GM21390 (cell line): ENCODE data around the gene NTSR1.

Experiments
- ATAC-seq: cut with Tn5 transposase; IDR thresholded peaks from one replicate; pipeline ENCODE4 v1.9.1; 2021; ENCODE audit not compliant: unreplicated experiment

Gene NTSR1

DNA sequence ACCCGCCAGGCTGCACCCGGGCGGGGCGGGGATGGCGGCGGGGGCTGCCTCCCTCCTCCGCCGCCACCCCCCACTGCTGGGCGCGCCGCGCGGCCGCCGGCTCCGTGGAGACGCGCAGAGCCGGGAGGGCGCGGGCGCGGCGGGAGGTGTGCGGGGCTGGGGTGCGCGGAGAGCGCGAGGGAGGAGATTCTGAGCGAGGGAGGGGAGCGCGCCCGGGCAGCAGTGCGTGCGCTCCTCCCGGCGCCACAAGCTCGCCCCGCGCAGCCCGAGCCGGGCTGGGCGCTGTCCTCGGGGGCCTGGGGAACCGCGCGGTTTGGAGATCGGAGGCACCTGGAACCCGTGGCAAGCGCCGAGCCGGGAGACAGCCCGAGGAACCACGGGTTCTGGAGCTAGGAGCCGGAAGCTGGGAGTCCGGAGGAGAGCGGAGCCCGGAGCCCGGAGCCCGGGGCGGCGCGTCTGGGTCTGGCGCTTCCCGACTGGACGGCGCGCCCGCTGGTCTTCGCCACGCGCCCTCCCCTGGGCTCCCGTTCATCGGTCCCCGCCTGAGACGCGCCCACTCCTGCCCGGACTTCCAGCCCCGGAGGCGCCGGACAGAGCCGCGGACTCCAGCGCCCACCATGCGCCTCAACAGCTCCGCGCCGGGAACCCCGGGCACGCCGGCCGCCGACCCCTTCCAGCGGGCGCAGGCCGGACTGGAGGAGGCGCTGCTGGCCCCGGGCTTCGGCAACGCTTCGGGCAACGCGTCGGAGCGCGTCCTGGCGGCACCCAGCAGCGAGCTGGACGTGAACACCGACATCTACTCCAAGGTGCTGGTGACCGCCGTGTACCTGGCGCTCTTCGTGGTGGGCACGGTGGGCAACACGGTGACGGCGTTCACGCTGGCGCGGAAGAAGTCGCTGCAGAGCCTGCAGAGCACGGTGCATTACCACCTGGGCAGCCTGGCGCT lies at the start of gene NTSR1:
TSS of gene NTSR1 (plus strand) at position 246 of the 946 bp plus-strand sequence. CDS start at position 618, 372 bp downstream.
- ATAC-seq, result no peak

DNA sequence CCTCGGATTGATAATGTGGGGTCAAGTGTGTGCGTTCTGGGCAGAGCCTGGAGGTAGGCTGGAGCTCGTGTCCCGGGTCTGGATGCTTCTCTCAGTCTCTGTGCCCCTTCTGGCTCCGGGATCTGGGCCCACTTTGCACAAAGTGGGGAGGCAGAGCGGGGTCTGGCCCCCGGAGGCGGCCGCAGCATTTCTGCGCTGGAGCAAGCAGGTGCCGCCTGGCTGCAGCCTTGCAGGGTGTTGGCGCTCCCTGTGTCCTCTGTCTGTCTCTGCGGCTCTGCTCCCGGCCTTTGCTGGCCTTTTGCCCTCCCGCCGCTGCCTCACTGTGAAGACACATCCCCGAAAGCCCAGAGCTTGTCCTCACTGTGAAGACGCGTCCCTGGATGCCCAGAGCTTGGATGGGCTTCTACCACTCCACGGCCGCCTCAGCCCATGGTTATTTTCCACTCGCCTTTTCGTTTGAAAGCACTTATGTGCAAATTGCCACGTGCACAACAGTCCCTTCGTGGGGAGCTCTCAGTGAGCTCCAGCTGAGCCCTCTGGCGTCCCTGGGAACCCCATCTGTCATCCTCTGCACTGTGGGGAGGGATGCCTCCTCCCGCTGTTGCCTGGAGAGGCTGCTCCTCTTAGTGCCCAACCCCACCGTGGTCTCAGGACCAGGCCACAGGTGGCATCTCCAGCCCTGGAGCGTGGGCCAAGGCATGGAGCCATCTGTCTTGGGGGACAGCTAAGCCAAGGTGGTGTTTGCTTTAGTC lies 49.0 kb upstream of the NTSR1 start:
- ATAC-seq, result no peak

DNA sequence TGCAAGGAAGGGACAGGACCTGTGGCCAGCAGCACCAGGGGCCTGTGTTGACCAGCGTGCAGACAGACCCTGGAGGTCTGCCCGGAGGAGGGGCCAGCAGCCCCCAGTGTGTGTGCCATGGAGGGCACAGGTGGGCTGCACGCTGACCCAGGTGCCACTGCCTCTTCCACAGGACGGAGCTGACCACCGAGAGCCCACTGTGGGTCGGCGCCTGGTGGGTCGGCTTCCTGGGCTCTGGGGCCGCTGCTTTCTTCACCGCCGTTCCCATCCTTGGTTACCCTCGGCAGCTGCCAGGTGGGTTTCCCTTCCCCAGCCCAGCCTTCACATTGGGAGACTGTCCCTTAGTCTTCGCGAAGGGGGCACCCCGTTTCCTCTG lies 48.4 kb upstream of the NTSR1 start:
- no peak for ATAC-seq

DNA sequence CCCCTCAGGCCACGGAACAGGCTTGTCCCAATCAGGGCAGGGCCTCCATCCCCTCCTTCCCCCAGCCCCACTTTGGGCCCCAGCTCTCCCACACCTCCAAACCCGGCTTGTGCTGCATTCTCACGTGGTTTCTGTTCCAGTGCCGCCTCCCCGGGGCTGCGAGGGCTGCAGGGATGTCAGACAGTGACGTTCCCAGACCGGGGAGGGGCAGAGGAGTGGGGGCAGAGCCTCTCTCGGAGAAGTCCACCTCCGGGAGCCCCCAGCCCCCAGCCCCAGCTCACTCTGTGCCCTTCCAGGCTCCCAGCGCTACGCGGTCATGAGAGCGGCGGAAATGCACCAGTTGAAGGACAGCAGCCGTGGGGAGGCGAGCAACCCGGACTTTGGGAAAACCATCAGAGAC lies 47.9 kb upstream of the NTSR1 start:
- no peak for ATAC-seq

DNA sequence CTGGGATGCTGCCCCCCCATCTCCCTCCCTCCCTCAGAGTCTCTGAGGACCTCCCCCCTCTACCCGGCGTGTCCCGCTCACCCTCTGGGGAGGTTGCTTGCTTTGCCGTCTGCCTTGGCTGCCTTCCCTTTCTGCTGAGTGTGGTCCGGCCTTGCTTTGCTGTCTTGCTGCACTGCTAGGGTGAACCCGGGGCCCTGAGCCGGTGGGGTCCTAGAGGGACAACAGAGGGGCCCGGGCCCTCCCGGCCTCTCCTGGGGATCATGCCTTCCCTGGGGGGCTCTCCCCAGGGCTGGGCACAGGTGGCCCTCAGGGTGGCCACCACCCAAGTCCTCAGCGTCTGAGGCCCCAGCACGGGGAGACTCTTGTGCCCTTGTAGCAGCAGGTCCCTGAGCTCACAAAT lies 47.0 kb upstream of the NTSR1 start:
- no peak for ATAC-seq

DNA sequence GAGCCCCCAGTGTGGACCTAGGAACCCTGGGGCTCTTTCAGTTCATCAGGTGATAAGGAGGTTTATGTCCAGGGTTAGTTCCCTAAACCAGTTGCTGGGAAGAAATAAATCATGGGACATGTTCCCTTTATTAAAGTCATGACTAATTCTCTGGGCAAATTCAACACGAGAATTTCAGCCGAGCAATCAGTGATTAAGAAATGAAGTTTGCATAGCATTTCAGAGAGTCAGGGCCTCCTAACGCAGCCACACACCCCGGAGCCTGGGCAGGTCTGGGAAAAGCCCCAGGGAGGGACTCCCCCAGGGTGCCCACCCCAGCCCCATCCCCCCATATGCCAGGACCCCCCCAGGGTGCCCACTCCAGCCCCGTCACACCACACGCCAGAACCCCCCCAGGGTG lies 46.2 kb upstream of the NTSR1 start:
- ATAC-seq, result no peak

DNA sequence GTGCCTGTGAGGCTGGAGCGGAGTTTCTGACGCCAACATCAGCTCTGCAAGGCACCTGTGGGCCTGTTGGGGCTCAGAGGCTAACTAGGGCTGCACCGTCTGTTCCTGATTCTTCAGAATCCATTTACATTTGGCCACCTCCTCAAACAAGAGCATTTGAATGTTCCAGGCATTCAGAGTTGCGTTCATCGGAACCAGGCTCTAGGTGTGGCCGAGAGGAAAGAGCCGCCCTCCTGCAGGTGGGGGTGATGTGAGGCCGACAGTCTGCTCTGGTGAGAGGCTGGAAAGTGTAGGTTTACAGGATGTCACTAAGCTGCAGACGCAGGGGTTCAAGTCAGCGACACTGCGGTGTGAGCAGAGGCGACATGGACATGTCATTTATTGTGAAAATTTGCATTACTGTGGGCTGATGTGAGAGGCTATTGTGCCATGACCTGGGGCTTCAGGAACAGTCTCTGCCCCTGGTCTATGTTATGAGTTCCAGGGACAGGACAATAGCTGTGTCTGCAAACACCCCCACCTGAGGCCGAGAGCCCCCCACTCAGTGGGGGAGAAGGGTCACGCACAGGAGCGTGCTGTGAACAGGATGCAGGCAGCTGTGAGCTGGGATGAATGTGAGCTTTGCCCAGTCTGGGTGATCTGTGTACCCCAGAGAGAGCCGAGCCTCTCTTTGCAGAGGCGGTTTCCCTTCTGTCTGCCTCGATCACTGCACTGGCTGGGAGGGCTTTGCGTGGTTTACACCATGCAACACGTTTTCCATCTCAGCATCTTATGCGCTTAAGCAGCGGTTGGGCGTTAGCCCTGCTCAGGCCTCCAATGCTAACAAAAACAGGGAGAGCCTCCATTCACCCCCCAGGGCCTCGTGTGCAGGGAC lies 45.3 kb upstream of the NTSR1 start:
- ATAC-seq, result no peak

DNA sequence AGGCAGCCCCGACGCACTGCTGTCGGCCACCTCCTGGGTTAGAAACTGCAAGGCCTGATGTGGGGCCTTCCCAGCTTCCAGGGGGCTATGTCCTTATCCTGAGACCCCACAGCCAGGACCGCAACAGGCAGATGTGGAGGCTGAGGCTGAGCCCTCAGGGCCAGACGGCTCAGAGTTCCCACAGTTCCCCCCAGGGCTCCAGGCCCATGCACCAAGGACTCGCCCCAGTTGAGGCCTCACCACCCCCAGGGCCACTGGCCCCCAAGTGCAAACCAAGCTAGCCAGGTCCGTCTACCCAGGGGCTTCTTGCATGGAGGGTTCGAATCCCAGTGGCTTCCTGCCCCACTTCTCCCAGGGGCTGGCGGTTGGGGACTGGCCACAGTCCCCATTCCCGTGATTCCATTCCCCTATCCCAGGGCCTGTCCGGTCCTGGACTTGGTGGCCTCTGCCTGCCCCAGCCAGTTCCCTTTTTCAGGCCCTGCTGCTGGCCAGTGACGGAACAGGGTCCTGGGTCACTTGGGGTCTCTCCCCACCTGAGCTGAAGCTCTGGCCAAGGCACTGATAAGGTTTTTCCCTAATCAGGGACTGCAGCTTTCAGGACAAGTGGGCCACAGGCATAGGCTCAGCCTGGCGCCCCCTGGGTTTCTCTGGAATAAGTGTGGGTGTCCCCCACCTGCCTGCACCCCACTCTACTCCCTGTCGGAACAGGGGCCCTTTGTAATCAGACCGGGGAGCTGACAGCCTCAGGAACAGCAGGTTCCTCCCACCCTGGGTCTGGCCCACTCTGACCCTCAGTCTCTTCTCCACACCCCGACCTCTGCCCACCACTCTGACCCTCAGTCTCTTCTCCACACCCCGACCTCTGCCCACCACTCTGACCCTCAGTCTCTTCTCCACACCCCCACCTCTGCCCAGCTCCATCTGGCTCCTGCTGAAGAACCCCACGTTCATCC lies 44.3 kb upstream of the NTSR1 start:
- no peak for ATAC-seq

DNA sequence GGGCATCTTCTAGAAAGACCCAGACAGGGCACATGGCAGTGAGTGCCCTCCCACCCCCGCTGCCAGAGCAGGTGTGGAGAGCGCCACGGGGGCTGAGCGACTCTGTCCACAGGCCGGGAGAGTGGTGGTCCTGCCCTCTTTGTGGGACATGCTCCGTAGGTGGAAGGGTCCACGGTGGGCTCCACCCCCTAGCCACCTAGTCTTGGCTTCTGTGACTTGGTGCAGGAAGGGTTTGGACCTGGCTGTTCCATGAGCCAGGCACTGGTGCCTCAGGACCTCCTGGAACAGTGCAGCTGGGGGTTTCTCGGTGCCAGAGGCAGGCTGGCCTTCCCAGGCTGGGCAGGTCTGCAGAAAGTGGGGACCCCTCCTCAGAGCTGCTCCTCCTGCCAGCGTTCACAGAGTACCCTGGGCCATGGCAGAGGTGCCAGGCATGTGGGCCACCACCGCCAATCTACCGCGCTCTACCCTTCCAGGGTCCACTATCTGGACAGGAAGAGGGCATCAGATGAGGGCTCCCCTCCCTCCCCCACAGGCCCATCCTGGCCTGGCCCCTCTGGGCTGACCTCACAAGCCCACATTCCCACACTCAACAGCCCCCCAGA lies 43.4 kb upstream of the NTSR1 start:
- ATAC-seq, result no peak

DNA sequence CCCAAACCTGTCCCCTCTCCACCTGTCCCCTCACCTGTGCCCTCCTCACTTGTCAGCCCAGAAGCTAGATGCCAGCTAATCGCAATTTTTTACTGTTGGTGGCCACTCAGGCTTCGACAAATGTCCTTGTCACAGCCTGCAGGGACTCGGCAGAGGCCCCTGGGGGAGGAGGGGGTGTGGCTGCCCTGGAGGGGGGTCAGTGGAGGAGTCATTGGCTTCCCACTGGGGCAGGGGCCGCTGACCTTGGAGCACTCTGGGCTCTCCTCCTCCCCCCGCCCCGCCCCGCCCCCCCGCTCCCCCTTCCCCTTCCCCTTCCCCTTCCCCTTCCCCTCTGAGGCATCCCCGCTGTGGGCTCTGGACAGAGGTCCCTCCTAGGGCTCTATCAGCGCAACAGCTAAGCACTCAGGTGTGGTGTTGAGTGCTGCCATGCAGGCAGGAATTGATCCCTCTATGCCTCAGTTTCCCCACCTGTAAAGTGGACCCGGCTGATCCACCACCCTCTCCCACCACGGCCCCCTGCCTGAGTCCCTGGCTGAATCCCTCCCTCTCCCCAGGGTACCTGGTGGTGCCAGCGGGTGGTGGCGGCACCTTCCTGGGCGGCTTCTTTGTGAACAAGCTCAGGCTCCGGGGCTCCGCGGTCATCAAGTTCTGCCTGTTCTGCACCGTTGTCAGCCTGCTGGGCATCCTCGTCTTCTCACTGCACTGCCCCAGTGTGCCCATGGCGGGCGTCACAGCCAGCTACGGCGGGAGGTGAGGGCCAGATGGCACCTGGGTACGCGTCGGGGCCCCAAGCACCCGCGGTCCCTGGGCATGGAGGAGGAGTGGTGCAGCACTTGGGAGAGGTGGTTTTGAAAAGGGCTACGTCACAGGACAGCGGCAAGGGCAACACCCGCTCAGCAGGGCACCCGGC lies 42.6 kb upstream of the NTSR1 start:
- ATAC-seq, result no peak

DNA sequence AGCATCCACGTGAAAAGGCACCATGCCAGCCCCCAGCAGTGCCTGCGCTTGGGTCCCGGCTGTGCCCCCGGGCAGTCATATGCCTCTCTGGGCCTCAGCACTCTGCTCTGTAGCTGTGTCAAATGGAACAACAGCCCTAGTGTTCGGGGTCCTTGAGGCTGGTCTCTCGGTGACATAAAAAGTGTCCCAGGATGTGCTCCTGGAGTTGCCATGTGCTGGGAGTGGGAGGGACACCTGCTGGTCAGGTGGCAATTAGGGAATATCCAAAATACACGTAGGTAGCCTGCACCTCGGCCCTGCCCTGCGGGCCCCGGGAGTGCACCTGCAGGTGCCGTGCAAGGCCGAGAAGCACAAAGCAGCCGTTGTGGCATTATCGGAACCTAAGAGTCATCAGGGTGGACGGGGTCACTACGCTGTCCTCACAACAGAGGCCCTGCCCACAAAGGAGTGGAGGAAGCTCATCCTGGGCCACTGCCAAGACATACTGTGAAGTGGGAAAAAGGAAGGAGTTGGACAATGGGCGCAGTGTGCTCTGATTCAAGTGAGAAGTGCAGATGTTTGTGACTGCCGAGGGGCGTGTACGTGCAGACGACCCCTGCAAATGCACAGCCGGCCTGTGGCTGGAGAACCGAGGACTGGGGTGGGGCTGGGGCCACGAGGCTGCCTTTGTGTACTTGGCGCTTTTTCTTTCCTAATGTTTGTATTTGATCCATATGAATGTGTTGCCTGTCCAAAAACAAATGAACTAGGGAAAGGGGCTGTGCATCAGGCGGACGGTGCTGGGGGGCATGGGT lies 41.7 kb upstream of the NTSR1 start:
- no peak for ATAC-seq

DNA sequence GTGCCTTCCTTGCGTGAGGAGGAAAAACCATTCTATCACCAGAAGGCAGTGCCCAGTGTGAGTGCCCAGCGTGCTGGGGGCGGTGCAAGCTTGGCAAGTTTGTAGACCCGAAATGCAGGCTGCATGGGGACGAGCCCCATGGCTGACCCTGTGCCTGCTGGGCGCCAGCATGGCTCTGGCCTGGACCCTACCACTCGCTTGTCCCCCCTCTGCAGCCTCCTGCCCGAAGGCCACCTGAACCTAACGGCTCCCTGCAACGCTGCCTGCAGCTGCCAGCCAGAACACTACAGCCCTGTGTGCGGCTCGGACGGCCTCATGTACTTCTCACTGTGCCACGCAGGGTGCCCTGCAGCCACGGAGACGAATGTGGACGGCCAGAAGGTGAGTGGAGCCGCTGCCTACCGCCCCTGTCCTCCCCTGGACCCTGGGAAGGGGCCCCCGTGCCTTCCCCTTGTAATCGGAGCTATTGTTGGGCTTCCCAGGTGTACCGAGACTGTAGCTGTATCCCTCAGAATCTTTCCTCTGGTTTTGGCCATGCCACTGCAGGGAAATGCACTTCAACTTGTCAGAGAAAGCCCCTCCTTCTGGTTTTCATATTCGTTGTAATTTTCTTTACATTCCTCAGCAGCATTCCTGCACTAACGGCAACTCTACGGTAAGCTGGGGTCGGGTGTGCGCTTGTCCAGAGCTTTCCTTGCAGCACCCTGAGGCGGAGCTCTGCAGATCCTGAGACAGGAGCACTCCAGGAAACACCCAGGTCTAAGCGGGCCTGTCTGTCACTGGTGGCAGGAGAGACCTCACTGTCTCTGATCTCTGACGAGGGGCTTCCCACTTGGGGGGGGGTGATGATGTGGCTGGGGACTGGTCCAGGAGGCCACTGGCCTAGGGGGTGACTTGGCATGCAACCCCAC lies 40.9 kb upstream of the NTSR1 start:
- no peak for ATAC-seq

DNA sequence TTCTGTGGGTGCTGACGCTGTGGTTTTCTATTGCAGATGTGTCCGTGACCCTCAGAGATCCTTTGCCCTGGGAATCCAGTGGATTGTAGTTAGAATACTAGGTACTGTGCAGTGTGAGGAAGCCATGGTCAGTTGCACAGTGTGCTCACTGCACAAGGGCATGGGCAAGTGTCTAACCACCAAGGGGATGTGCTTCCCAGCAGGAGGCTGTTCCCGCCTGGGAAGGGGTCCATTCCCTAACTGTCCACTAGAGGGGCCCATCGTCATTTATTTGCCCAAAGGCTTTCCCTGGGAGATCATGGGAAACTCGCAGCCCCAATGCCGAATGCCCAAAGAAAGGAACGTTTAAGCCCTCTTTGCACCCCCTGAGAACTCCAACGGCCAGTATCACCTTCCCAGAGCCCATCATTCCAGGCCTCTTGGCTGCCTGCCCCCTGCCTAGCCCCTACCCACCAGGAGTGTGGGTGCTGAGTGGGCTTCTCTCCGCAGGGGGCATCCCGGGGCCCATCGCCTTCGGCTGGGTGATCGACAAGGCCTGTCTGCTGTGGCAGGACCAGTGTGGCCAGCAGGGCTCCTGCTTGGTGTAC lies 40.1 kb upstream of the NTSR1 start:
- ATAC-seq, result no peak

DNA sequence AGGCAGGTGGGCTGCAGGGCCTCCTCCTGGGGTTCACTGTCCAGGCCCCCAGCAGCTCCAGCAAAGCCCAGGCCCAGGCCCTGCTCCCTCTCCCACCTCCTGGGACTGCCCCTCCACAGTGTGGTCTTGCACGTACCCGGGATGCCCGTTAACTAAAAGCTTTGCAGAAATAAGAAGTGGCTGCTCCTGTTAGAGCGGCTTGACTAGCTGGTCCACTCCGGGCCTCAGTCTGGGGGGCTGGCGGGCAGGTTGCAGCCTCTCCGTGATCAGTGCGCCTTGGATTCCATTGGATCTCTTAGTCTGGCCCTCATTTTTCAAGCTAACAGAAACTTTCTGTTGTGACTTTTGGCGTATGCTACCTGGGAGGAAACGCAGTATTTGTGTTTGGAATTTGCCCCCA lies 39.4 kb upstream of the NTSR1 start:
- ATAC-seq, result no peak

DNA sequence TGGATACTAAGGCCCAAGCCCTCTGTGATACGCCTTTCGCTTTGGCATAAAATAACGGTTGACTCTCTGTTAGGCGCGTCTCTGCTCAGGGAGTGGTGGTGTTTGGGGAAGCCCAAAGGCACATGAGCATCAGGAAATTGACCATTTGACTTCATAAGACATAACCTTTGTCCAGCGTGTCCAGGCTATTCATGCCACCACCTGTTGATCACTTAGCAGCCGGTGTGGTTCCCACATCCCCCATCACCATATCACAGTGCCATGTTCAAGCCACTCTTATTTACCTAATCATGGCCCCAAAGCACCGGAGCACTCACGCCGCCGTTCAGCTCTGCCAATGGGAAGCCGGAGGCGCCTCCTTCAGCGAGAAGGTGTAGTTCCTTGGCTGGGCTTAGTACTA lies 38.5 kb upstream of the NTSR1 start:
- ATAC-seq, result no peak

DNA sequence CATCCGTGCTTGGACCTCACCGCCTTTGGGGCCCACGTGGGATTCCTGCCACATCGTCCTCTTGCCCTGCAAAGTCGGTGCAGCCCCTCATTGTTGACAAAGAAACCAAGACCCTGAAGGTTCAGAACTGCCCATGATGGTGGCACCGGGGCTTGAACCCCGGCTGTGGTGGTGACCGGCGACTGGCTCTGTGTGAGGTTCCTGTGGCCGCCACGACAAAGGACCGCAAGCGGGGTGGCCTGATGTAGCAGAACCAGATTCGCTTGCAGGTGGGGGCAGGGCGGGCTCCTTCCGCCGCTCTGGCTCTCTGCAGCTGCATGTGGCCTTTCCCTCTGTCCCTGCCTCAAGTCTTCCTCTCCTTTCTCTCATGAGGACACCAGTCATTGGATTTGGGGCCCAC lies 37.6 kb upstream of the NTSR1 start:
- no peak for ATAC-seq

DNA sequence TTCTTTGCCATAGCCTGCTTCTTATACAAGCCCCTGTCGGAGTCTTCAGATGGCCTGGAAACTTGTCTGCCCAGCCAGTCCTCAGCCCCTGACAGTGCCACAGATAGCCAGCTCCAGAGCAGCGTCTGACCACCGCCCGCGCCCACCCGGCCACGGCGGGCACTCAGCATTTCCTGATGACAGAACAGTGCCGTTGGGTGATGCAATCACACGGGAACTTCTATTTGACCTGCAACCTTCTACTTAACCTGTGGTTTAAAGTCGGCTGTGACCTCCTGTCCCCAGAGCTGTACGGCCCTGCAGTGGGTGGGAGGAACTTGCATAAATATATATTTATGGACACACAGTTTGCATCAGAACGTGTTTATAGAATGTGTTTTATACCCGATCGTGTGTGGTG lies 36.9 kb upstream of the NTSR1 start:
- ATAC-seq, result no peak
